Activated CD4-positive, alpha-beta T cell treated with anti-CD3 and anti-CD28 coated beads, Interleukin-2, amount 10 ng/mL, durations not matched to agents 24 days and 14 days (primary cell): ENCODE measurements around the gene THOC1. TPM values are rescaled to one million over a fixed set of nuclear protein-coding genes. Genes with fewer than 3 reads are reported as not detected.
A peak's percentile ranks its signal among the peaks of the same experiment; 100 is the strongest.
"Not testable (repeated sequence)": the region's sequence is repeated elsewhere in the genome, so short reads cannot be mapped to it uniquely, and the experiment has no call there.

Source experiments
- DNase-seq: peaks from one replicate; pipeline ENCODE4 v3.0.0; 2022
- H3K27ac Mint-ChIP-seq: one replicate; pipeline ENCODE4 v1.8.0; 2022; ENCODE audit warnings: mild to moderate bottlenecking, mixed read lengths
- H3K27me3 Mint-ChIP-seq: one replicate; pipeline ENCODE4 v1.8.0; 2022; ENCODE audit warnings: mixed read lengths
- H3K36me3 Mint-ChIP-seq: one replicate; pipeline ENCODE4 v1.8.0; 2022; ENCODE audit warnings: low read depth, mild to moderate bottlenecking, mixed read lengths
- H3K4me1 Mint-ChIP-seq: one replicate; pipeline ENCODE4 v1.8.0; 2021; ENCODE audit warnings: mixed read lengths
- H3K4me3 Mint-ChIP-seq: one replicate; pipeline ENCODE4 v1.8.0; 2022; ENCODE audit warnings: mild to moderate bottlenecking, moderate library complexity, mixed read lengths
- H3K9me3 Mint-ChIP-seq: one replicate; pipeline ENCODE4 v1.8.0; 2021; ENCODE audit warnings: mixed read lengths
- intact Hi-C: fragments of 100-400 bp; cut with micrococcal nuclease; formaldehyde crosslinking; loops from one replicate; pipeline ENCODE4 v1.15.1; 2023
- total RNA-seq: library from RNA; stranded (reverse); gene quantifications from 2 replicates; pipeline ENCODE4 v1.2.3, GENCODE V29; 2022

Gene THOC1
- total RNA-seq, 1 donor from 2014 or later = 78.9 TPM

- no peaks in the 10 kb centered on the region for H3K9me3 Mint-ChIP-seq
- H3K27ac Mint-ChIP-seq = no peak overlapping the region
- peaks cover 13% of the 10 kb centered on the region for H3K27me3 Mint-ChIP-seq
- H3K4me3 Mint-ChIP-seq = no peak overlapping the region
- no peak for DNase-seq
- no peaks in the 10 kb centered on the region for H3K36me3 Mint-ChIP-seq
- no peaks in the 10 kb centered on the region for H3K4me1 Mint-ChIP-seq
- intact Hi-C loops = no loop called here
Measured at GRCh38 chr18:295756-296490, 28.1 kb upstream of the THOC1 start.

GRCh38 chr18:294566-294965 lies 26.7 kb upstream of the THOC1 start:
- Mint-ChIP-seq H3K27ac (no peak overlapping the region), H3K9me3 (no peaks in the 10 kb centered on the region), H3K4me3 (no peak overlapping the region), H3K27me3 (peaks cover 11% of the 10 kb centered on the region), H3K36me3 (no peaks in the 10 kb centered on the region), H3K4me1 (no peaks in the 10 kb centered on the region)
- intact Hi-C loops = no loop called here
- no peak for DNase-seq

GRCh38 chr18:293536-293935 lies 25.7 kb upstream of the THOC1 start:
- Mint-ChIP-seq H3K9me3 (no peaks in the 10 kb centered on the region), H3K36me3 (no peaks in the 10 kb centered on the region), H3K27me3 (peaks cover 8% of the 10 kb centered on the region), H3K4me1 (no peaks in the 10 kb centered on the region), H3K4me3 (no peak overlapping the region), H3K27ac (no peak overlapping the region)
- no peak for DNase-seq
- intact Hi-C loops = no loop called here

- intact Hi-C loops = no loop called here
- no peak for DNase-seq
- H3K27ac Mint-ChIP-seq = no peak overlapping the region
- H3K4me3 Mint-ChIP-seq = no peak overlapping the region
- H3K27me3 Mint-ChIP-seq = peaks cover 8% of the 10 kb centered on the region
- no peaks in the 10 kb centered on the region for H3K36me3 Mint-ChIP-seq
- no peaks in the 10 kb centered on the region for H3K4me1 Mint-ChIP-seq
- no peaks in the 10 kb centered on the region for H3K9me3 Mint-ChIP-seq
Measured at GRCh38 chr18:292271-292670, 24.4 kb upstream of the THOC1 start.

GRCh38 chr18:289970-290369 lies 22.1 kb upstream of the THOC1 start:
- H3K27me3 Mint-ChIP-seq, H3K4me1 Mint-ChIP-seq, H3K36me3 Mint-ChIP-seq, H3K4me3 Mint-ChIP-seq, H3K27ac Mint-ChIP-seq, H3K9me3 Mint-ChIP-seq, DNase-seq, intact Hi-C loops: not testable (repeated sequence)

- Mint-ChIP-seq H3K9me3 (no peaks in the 10 kb centered on the region), H3K27me3 (peaks cover 6% of the 10 kb centered on the region), H3K4me3 (no peak overlapping the region), H3K27ac (no peak overlapping the region), H3K36me3 (no peaks in the 10 kb centered on the region), H3K4me1 (peaks cover 2% of the 10 kb centered on the region)
- intact Hi-C loops = no loop called here
- DNase-seq = no peak
Measured at GRCh38 chr18:289026-289425, 21.2 kb upstream of the THOC1 start.

GRCh38 chr18:286515-287310 lies 18.9 kb upstream of the THOC1 start:
- Mint-ChIP-seq H3K27ac (no peak overlapping the region), H3K4me1 (peaks cover 2% of the 10 kb centered on the region), H3K9me3 (no peaks in the 10 kb centered on the region), H3K4me3 (no peak overlapping the region), H3K27me3 (peaks cover 7% of the 10 kb centered on the region), H3K36me3 (no peaks in the 10 kb centered on the region)
- intact Hi-C loops = no loop called here
- DNase-seq = no peak

- Mint-ChIP-seq H3K27ac (no peak overlapping the region), H3K36me3 (no peaks in the 10 kb centered on the region), H3K9me3 (no peaks in the 10 kb centered on the region), H3K27me3 (peaks cover 8% of the 10 kb centered on the region), H3K4me3 (no peak overlapping the region), H3K4me1 (peaks cover 2% of the 10 kb centered on the region)
- no peak for DNase-seq
- intact Hi-C loops = no loop called here
Measured at GRCh38 chr18:285817-286216, 18.0 kb upstream of the THOC1 start.

- H3K36me3 Mint-ChIP-seq = no peaks in the 10 kb centered on the region
- intact Hi-C loops = no loop called here
- H3K4me1 Mint-ChIP-seq = no peaks in the 10 kb centered on the region
- peaks cover 13% of the 10 kb centered on the region for H3K27me3 Mint-ChIP-seq
- H3K27ac Mint-ChIP-seq = no peak overlapping the region
- peak; percentile 36 for DNase-seq
- H3K9me3 Mint-ChIP-seq = no peaks in the 10 kb centered on the region
- H3K4me3 Mint-ChIP-seq = no peak overlapping the region
Measured at GRCh38 chr18:275486-275885, 7.6 kb upstream of the THOC1 start.

- Mint-ChIP-seq H3K36me3 (no peaks in the 10 kb centered on the region), H3K4me1 (peaks cover 6% of the 10 kb centered on the region), H3K27me3 (peaks cover 9% of the 10 kb centered on the region), H3K27ac (no peak overlapping the region), H3K9me3 (no peaks in the 10 kb centered on the region), H3K4me3 (no peak overlapping the region)
- DNase-seq = peak; percentile 31
- intact Hi-C loops = no loop called here
Measured at GRCh38 chr18:274313-274712, 6.5 kb upstream of the THOC1 start.

GRCh38 chr18:273525-273924 lies 5.7 kb upstream of the THOC1 start:
- H3K4me1 Mint-ChIP-seq = peaks cover 12% of the 10 kb centered on the region
- H3K9me3 Mint-ChIP-seq = no peaks in the 10 kb centered on the region
- no peak overlapping the region for H3K4me3 Mint-ChIP-seq
- H3K27ac Mint-ChIP-seq = no peak overlapping the region
- intact Hi-C loops = no loop called here
- DNase-seq = no peak
- H3K27me3 Mint-ChIP-seq = peaks cover 9% of the 10 kb centered on the region
- no peaks in the 10 kb centered on the region for H3K36me3 Mint-ChIP-seq

GRCh38 chr18:272650-273049 lies 4.8 kb upstream of the THOC1 start:
- Mint-ChIP-seq H3K36me3 (peaks cover 4% of the 10 kb centered on the region), H3K27ac (no peak overlapping the region), H3K4me3 (no peak overlapping the region), H3K9me3 (no peaks in the 10 kb centered on the region), H3K4me1 (peaks cover 18% of the 10 kb centered on the region), H3K27me3 (peaks cover 9% of the 10 kb centered on the region)
- intact Hi-C loops = no loop called here
- DNase-seq = no peak

GRCh38 chr18:269480-270095 lies 1.7 kb upstream of the THOC1 start:
- no peak for DNase-seq
- Mint-ChIP-seq H3K27ac (peak overlapping the region; percentile 67), H3K27me3 (no peaks in the 10 kb centered on the region), H3K4me1 (peaks cover 30% of the 10 kb centered on the region), H3K9me3 (no peaks in the 10 kb centered on the region), H3K36me3 (peaks cover 12% of the 10 kb centered on the region), H3K4me3 (peak overlapping the region; percentile 100)
- intact Hi-C loops = loop anchor here (2.0 to 5.0 kb wide), 4 partner anchors 57 to 543 kb away; partner anchors contain the start of gene YES1

GRCh38 chr18:267380-267687 lies 513 bp downstream of the THOC1 start:
- Mint-ChIP-seq H3K4me3 (peak overlapping the region; percentile 100), H3K9me3 (no peaks in the 10 kb centered on the region), H3K27me3 (no peaks in the 10 kb centered on the region), H3K27ac (peak overlapping the region; percentile 100), H3K36me3 (peaks cover 27% of the 10 kb centered on the region), H3K4me1 (peaks cover 34% of the 10 kb centered on the region)
- intact Hi-C loops = loop anchor here (5.0 kb wide), 3 partner anchors 55 to 350 kb away; no protein-coding TSS in a partner anchor
- DNase-seq = no peak
